ENCODE measurements around the gene ALPP.

GRCh38 chr2:232351686-232352510, 26.7 kb upstream of the ALPP start:
- TF ChIP-seq EZH2 (IDR thresholded peaks at IDR 0.05; ENCODE audit: borderline replicate concordance, low read depth, low read length, severe bottlenecking) (no peak), CTCF (IDR thresholded peaks at IDR 0.05; ENCODE audit: borderline replicate concordance, extremely low read depth, low read length, poor library complexity, severe bottlenecking) (no peak)
